Pancreas (tissue), 10 donors: Measurements from ENCODE around the gene RNF114. TPM values are rescaled to one million over a fixed set of nuclear protein-coding genes. Genes with fewer than 3 reads are reported as not detected.
"Not testable (repeated sequence)": the region's sequence is repeated elsewhere in the genome, so short reads cannot be mapped to it uniquely, and the experiment has no call there.

Experiments
- ATAC-seq, 4 donors: fragments of 200-7000 bp; cut with Tn5 transposase; one replicate each; pipeline versions ENCODE4 v1.8.0 to v1.9.1; 2020; ENCODE audit warnings: mild to moderate bottlenecking in 4 of 4, moderate library complexity in 4 of 4
- DNase-seq, 6 donors: peaks; one replicate each; pipeline ENCODE4 v3.0.0-alpha.2; 2020
- FAIRE-seq: peaks from 2 replicates; lab custom pipeline; 2012; peaks lifted over from hg19 to GRCh38; lab: Jason Lieb, UNC
- H3K27ac ChIP-seq, 4 donors: fragments of 200-600 bp; sonication (generic); 1 replicate in 3 of 4; 2 replicates in 1 of 4; pipeline versions ENCODE4 v1.5.0 to v1.8.0; 2020
- H3K27me3 ChIP-seq, 4 donors: fragments of 200-600 bp; one replicate each; pipeline ENCODE4 v1.8.0; 2021
- H3K36me3 ChIP-seq, 3 donors: fragments of 200-600 bp; sonication (generic) in 1 of 3; one replicate each; pipeline versions ENCODE4 v1.5.0 to v1.8.0; 2020 to 2021
- H3K4me1 ChIP-seq, 3 donors: fragments of 200-600 bp; one replicate each; pipeline ENCODE4 v1.8.0; 2021
- H3K4me3 ChIP-seq, 4 donors: fragments of 200-600 bp; sonication (generic) in 2 of 4; one replicate each; pipeline versions ENCODE4 v1.5.0 to v1.8.0; 2020 to 2021
- H3K9me3 ChIP-seq, 4 donors: fragments of 200-600 bp; one replicate each; pipeline ENCODE4 v1.8.0; 2021
- WGBS, 2 donors: extraction: QIAGEN DNeasy Blood & Tissue Kit; methylation state at CpG; one replicate each; pipeline ENCODE4 v1.1.7; 2013; 5-methylcytosine and 5-hydroxymethylcytosine counted together
- intact Hi-C, 3 donors: fragments of 100-400 bp; cut with DNase I; formaldehyde crosslinking; loops; one replicate each; pipeline versions ENCODE4 v1.11.1 to v1.14.2; 2022
- polyA plus RNA-seq, 2 donors: library from polyadenylated mRNA; stranded (reverse); fragments of 200-250 nt; gene quantifications; one replicate each; pipeline ENCODE4 v1.2.3, GENCODE V29; 2013
- total RNA-seq, 6 donors: library from RNA; stranded (reverse); fragmentation: NEBNext Ultra II Directional in 4 of 6; extraction: Animal tissue kit (Norgen Biotek cat#: 25700) in 4 of 6; gene quantifications; one replicate each; pipeline versions ENCODE4 v1.2.1 to v1.2.4, GENCODE V29; 2021 to 2023
- TF ChIP-seq, protein P1 (sequence below), 4 donors: fragments of 200-600 bp; sonication (generic) in 3 of 4; IDR thresholded peaks; one replicate each; pipeline versions ENCODE4 v1.5.0 to v1.8.0; 2021; ENCODE audit warnings: antibody characterized with exemption in 4 of 4
- donor health status: healthy with polysubstance abuse.
- donor health status: DM: no; HTN: no; CAD: no; lungs with moderate emphysema.
- donor health status: DM: no; HTN: no; CAD: no.
- donor health status: control.
- donor health status: control.
- donor health status: Bipolar disorder and iron deficiency.
- donor health status: DM: yes; HTN: yes; CAD: no.
- donor health status: DM: no; HTN: no; CAD: no.
- donor health status: DM: no; HTN: no; CAD: no.
- donor health status: DM: yes; HTN: yes; CAD: no.

Gene RNF114
- total and polyA plus RNA-seq, 8 donors, result 33.3 to 61.9 (median 44.0) TPM

DNA sequence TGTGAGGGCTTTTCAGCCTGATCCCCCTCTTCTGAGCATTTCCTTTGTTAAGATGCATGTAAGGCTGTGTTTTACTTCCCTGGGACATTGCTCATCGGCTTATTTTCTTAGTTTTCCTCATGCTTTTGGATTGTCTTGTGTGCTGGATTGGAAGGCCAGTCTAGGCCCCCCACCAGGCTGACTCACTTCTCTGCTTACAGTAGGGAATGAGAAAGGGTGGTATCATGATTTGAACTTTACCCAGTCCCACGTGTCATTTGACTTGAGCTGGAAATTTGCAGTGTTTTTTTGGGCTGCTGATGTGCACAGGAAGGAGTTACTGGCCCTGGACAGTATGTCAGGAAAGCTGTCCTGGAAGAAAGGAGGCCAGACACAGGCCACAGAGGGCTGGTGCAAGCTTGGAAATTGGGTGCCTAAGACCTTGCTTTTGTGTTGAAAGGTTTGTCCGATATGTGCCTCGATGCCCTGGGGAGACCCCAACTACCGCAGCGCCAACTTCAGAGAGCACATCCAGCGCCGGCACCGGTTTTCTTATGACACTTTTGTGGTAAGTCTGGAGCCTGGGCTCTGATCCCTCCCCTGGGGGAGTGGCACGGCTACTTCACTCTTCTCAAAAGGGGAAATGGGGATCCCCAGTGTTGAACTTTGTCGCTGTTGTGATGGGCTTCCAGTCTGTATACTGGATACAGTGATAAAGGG is 12.8 kb downstream of the RNF114 start:
- FAIRE-seq, result no peak
- no peaks in the 10 kb centered on the region for H3K9me3 ChIP-seq
- no peaks in the 10 kb centered on the region for H3K27me3 ChIP-seq
- peaks cover 12 to 85% (median 37%) of the 10 kb centered on the region in 3 donors for H3K36me3 ChIP-seq
- TF ChIP-seq, protein P1, sequence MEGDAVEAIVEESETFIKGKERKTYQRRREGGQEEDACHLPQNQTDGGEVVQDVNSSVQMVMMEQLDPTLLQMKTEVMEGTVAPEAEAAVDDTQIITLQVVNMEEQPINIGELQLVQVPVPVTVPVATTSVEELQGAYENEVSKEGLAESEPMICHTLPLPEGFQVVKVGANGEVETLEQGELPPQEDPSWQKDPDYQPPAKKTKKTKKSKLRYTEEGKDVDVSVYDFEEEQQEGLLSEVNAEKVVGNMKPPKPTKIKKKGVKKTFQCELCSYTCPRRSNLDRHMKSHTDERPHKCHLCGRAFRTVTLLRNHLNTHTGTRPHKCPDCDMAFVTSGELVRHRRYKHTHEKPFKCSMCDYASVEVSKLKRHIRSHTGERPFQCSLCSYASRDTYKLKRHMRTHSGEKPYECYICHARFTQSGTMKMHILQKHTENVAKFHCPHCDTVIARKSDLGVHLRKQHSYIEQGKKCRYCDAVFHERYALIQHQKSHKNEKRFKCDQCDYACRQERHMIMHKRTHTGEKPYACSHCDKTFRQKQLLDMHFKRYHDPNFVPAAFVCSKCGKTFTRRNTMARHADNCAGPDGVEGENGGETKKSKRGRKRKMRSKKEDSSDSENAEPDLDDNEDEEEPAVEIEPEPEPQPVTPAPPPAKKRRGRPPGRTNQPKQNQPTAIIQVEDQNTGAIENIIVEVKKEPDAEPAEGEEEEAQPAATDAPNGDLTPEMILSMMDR (IDR thresholded peaks at IDR 0.05), result no peak
- H3K4me3 ChIP-seq, result no peak overlapping the region
- no peak overlapping the region for H3K27ac ChIP-seq
- intact Hi-C loops, result no loop called here
- peak in 2 of 6 donors; percentile 29 to 30 for DNase-seq
- no peak for ATAC-seq
- 90 to 94% methylated on average over 11 of the region's 11 CpGs for WGBS, 2 donors
- H3K4me1 ChIP-seq, result no peaks in the 10 kb centered on the region

DNA sequence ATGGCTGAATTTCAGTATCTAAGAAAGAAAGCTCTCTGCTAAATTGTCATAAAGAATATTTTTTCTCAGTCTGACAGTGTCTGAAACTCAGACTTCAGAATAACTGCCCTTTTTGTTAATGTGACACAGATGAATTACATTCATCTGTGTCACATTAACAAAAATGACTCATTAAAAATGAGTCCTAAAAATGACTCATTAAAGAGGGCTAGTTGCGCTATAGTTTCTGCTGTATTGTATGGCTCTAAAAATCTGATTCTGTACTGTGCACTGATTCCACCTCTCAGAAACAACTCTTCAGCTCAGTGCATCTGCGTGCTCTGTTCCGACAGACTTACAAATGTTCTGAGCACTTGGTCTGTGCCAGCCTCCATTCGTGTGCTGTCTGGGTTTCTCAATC is 15.0 kb downstream of the RNF114 start:
- Histone ChIP-seq H3K36me3 (peaks cover 12 to 76% (median 34%) of the 10 kb centered on the region in 3 donors), H3K9me3 (no peaks in the 10 kb centered on the region), H3K27ac (no peak overlapping the region), H3K4me3 (no peak overlapping the region), H3K27me3 (no peaks in the 10 kb centered on the region), H3K4me1 (no peaks in the 10 kb centered on the region)
- ATAC-seq, result no peak
- no peak for FAIRE-seq
- DNase-seq, result peak in 1 of 6 donors; percentile 4
- intact Hi-C loops, result no loop called here
- TF ChIP-seq, protein P1 (IDR thresholded peaks at IDR 0.05), result no peak
- 90 to 96% methylated on average over 4 of the region's 4 CpGs for WGBS, 2 donors

DNA sequence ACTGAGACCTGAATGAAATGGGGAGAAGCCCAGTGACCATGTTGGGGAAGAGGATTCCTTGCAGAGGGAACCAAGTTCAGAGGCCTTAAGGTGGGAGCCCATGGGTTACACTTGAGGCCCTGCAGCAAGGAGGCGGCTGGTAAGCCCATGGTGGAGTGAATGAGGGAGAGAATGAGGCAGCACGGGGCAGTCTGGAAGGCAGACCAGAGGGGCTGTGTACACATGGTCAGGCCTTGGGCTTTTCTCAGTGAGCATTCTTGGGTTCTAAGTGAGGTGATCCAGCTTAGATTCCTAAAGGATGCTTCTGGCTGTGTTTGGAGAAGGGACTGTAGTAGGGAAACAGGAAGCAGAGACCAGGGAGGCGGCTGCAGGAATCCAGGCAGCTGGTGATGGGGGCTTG is 19.0 kb downstream of the RNF114 start:
- TF ChIP-seq, protein P1 (IDR thresholded peaks at IDR 0.05), result no peak
- WGBS, 2 donors, result 93 to 96% methylated on average over 3 of the region's 3 CpGs
- intact Hi-C loops, result no loop called here
- Histone ChIP-seq H3K4me1 (no peaks in the 10 kb centered on the region), H3K36me3 (peaks cover 0 to 45% (median 21%) of the 10 kb centered on the region in 3 donors), H3K27me3 (no peaks in the 10 kb centered on the region), H3K4me3 (no peak overlapping the region), H3K27ac (no peak overlapping the region), H3K9me3 (no peaks in the 10 kb centered on the region)
- ATAC-seq (no peak), DNase-seq (peak in 1 of 6 donors; percentile 24), FAIRE-seq (no peak)

DNA sequence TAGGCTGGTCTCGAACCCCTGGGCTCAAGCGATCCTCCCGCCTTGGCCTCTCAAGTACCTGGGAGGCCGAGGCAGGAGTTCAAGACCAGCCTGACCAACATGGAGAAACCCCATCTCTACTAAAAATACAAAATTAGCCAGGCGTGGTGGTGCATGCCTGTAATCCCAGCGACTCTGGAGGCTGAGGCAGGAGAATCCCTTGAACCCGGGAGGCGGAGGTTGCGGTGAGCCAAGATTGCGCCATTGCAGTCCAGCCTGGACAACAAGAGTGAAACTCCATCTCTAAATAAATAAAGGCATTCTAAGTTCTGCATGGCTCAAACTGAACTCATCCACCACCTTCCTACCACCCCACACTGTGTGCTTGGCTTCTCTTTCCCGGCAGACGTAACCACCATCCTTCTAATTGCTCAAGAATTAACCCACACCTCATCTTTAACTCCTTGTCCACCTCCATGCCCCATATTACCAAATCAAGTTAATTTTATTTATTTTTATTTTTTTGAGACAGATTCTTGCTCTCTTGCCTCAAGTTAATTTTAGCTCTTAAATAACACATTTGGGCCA is 19.7 kb downstream of the RNF114 start:
- H3K4me1 ChIP-seq, FAIRE-seq, ATAC-seq, H3K4me3 ChIP-seq, H3K27ac ChIP-seq, H3K9me3 ChIP-seq, intact Hi-C loops, H3K27me3 ChIP-seq: not testable (repeated sequence)
- peak in 1 of 6 donors; percentile 13 for DNase-seq
- H3K36me3 ChIP-seq, result peaks cover 0 to 38% (median 16%) of the 10 kb centered on the region in 3 donors
- whole genome bisulfite sequencing, 2 donors, result 90 to 91% methylated on average over 12 of the region's 12 CpGs

DNA sequence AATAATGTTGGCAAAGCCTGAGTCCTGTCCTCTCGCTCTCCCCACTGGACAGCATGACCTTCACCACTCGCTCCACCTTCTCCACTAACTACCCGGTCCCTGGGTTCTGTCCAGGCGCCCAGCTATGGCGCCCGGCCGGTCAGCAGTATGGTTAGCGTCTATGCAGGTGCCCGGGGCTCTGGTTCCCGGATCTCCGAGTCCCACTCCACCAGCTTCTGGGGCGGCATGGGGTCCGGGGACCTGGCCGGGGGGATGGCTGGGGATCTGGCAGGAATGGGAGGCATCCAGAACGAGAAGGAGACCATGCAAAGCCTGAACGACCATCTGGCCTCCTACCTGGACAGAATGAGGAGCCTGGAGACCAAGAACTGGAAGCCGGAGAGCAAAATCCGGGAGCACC is 20.5 kb downstream of the RNF114 start:
- no peaks in the 10 kb centered on the region for H3K9me3 ChIP-seq
- H3K27me3 ChIP-seq, result no peaks in the 10 kb centered on the region
- no peaks in the 10 kb centered on the region for H3K4me1 ChIP-seq
- ATAC-seq, result no peak
- DNase-seq, result peak in 1 of 6 donors; percentile 64
- H3K4me3 ChIP-seq, result no peak overlapping the region
- intact Hi-C loops, result no loop called here
- H3K27ac ChIP-seq, result no peak overlapping the region
- FAIRE-seq, result no peak
- WGBS, 2 donors, result 91 to 93% methylated on average over 18 of the region's 18 CpGs
- TF ChIP-seq, protein P1 (IDR thresholded peaks at IDR 0.05), result no peak
- peaks cover 0 to 32% (median 12%) of the 10 kb centered on the region in 3 donors for H3K36me3 ChIP-seq

DNA sequence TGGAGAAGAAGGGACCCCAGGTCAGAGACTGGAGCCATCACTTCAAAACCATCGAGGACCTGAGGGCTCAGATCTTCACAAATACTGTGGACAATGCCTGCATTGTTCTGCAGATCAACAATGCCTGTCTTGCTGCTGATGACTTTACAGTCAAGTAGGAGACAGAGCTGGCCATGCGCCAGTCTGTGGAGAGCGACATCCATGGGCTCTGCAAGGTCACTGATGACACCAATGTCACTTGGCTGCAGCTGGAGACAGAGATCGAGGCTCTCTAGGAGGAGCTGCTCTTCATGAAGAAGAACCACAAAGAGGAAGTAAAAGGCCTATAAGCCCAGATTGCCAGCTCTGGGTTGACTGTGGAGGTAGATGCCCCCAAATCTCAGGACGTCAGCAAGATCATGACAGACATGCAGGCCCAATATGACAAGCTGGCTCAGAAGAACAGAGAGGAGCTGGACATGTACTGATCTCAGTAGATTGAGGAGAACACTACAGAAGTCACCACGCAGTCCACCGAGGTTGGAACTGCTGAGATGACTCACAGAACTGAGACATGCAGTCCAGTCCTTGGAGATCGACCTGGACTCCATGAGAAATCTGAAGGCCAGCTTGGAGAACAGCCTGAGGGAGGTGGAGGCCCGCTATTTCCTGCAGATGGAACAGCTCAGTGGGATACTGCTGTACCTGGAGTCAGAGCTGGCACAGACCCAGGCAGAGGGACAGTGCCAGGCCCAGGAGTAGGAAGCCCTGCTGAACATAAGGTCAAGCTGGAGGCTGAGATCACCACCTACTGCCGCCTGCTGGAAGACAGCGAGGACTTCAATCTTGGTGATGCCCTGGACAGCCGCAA is 21.1 kb downstream of the RNF114 start:
- DNase-seq, result peak in 3 of 6 donors; percentile 53 to 68 (median 64)
- H3K4me3 ChIP-seq, H3K27ac ChIP-seq, H3K9me3 ChIP-seq, H3K27me3 ChIP-seq, intact Hi-C loops, ATAC-seq, H3K4me1 ChIP-seq, FAIRE-seq: not testable (repeated sequence)
- 82 to 83% methylated on average over 12 of the region's 12 CpGs for WGBS, 2 donors
- peaks cover 0 to 26% (median 6%) of the 10 kb centered on the region in 3 donors for H3K36me3 ChIP-seq
